NCI-H187 (cell line): ENCODE results near the gene UBE2M.
"Not testable (repeated sequence)": the region's sequence is repeated elsewhere in the genome, so short reads cannot be mapped to it uniquely, and the experiment has no call there.

Source experiments
- DNase-seq, 2 experiments: peaks; one replicate each; lab custom pipeline; 2025; lab: John Stamatoyannopoulos, UW

UBE2M gene

DNA sequence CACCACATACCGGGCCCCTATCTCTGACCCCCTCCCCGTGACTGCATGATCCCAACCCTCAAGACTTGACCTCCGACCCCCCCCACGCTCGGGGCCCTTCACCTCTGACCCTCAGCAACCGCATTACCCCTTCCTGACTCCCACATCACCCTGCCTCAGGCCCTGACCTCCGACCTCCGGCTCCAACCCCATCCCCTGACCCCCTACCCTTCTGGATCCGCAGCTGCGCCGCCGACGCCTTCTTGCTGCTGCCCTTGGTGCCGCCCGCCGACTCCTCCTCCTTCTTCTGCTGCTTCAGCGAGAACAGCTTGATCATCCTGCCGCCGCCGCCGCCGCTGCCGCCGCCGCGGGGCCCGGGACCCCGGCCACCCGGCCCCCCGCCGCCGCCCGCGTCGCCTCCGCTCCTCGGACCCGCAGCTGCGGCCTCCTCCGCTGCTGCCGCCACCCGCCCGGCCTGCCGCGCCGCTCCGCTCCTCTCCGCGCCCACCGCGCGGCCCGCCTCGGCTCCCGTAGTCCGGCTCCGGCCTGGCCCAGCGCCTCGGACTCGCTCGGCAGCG is at the start of gene UBE2M:
Gene UBE2M, minus strand, starts transcription at position 546 of the 557 bp plus-strand sequence. Its CDS starts 230 bp downstream, at position 316.
- DNase-seq, result no peak

DNA sequence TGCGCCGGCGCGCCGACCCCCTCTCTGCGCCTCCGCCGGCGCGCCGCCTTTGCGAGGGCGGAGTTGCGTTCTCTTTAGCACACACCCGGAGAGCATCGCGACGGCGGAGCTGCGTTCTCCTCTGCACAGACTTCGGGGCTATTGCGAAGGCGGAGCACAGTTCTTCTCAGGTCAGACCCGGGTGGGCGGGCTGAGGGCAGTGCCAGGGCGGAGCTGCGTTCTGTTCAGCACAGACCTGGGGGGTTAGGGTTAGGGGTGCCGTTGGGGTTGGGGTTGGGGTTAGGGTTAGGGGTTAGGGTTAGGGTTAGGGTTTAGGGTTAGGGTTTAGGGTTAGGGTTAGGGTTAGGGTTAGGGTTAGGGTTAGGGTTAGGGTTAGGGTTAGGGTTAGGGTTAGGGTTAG is 48.8 kb upstream of the UBE2M start:
- not testable (repeated sequence) for DNase-seq

DNA sequence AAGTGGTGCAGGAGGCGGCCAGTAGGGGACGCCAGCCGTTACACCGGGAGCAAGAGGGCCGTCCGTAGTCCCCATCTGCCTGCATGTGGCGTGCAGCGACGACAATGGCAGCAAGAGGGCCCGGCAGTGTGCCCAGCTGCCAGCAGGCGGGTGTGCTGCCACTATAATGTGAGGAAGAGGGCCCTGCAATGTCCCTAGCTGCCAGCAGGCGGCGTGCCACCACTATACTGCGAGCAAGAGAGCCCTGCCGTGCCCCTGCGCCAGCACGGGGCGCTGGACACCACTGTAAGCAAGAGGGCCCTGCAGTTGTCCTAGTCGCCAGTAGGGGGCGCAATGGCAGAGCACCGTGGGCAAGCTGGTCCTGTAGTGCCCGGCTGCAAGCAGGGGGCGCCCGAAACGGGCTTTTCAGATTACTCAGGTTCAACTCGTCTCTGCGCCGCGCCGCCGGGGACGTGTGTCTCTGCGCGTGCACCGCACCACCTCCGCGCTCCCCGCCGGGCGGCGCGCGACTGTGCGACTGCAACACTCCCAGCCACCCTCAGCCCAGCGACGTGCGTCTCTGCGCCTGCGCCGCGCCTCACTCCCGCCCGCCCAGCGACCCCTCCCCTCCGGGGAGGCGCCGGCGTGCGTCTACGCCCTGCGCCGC is 48.0 kb upstream of the UBE2M start:
- not testable (repeated sequence) for DNase-seq

DNA sequence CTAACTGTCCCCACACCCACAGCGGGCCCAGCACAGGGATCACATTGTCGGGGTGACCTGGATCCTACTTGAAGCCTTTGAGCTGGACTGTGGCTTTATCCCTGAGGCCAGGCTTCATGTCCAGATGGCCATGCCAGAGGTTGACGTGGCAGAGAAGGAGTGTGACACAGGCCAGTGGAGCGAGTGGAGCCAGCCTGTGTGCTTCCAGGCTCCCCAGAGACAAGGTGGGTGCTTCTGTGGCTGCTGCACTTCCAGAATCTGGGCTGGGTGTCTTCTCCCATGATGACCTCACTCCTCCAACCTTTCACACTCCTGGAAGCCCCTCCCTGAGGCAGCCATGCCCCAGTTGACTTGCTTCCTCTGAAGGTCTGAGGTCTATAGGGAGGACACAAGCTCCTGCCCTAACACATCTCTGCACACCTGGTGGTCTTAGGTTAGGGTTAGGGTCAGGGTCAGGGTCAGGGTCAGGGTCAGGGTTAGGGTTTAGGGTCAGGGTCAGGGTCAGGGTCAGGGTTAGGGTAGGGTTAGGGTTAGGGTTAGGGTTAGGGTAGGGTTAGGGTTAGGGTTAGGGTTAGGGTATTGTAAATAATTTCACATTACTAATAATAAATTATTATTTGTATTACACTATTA is 27.8 kb upstream of the UBE2M start:
- no peak for DNase-seq

DNA sequence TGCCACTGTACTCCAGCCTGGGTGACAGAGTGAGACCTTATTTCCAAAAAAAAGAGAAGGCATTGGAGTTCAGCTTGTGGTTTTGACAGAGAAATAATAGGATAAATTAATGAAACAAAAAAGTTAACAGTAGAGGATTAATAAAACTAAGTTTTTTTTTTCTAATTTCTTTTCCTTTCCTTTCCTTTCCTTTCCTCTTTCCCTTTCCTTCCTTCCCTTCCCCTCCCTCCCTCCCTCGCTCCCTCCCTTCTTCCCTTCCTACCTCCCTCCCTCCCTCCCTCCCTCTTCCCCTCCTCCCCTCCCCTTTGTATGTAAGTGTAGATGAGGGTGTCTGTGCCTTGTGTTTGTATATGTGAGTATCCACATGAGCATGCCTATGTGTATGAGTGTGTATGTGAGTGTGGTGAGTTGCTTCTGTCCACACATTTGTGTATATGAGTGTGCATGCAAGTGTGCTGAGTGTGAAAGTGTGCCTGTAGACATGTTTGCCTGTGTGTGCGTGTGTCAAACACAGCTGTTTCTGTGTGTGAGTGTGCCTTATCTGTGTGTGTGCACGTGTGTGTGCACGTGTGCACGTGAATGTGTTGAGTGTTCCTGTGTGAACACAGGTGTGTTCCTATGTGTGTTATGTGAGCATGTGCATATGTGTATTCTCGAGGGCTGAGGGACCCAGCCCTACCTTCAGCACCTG is 27.2 kb upstream of the UBE2M start:
- no peak for DNase-seq

DNA sequence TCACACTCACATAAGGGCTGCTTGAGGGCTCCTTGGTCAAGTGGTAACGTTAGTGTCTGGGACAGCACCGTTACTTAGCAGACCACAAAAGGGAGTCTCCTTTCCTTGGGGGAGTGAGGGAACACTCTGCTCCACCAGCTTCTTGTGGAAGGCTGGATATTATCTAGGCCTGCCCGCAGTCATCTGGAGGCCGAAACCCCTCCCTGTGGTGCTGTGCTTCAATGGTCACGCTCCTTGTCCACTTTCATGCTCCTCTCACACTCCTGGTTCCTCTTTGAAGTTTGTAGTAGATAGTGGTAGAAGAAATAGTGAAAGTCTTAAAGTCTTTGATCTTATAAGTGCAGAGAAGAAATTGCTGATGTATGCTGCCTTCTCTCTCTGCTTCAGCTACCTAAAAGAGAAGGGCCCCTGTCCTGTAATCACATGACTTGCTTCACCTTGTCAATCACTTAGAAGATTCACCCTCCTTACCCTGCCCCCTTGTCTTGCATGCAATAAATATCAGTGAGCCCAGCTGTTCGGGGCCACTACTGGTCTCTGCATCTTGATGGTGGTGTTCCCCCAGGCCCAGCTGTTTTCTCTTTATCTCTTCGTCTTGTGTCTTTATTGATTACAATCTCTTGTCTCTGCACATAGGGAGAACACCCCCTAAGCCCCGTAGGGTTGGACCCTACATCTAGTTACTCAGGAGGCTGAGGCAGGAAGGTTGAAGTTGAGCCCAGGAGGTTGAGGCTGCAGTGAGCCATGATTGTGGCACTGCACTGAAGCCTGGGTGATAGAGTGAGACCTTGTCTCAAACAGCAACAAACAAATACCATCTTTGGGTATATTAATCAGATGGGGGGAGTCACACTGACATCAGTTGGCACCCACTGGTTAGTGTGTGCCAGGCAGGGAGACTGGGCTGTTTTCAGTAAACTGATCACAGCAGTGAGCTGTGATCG is 26.4 kb upstream of the UBE2M start:
- no peak for DNase-seq

DNA sequence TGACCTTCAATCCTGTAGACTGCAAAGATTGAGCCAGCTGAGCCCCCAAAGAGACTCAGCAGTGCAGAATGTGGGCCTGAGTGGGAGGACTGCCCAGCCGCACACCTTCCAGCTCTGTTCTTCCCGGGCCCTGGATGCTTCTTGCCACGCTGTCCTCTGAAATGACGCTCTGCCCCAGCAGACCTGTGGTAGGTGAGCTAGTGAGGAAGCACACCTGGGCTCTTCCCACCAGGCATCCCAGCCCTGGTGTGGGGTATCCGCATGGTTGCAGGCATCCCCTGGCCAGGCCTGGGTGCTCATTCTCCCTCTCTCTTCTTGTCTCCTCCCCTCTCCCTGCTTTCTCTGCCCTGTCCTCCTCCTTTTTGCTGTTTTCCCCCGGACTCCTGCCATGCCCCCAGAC is 24.6 kb upstream of the UBE2M start:
- no peak for DNase-seq

DNA sequence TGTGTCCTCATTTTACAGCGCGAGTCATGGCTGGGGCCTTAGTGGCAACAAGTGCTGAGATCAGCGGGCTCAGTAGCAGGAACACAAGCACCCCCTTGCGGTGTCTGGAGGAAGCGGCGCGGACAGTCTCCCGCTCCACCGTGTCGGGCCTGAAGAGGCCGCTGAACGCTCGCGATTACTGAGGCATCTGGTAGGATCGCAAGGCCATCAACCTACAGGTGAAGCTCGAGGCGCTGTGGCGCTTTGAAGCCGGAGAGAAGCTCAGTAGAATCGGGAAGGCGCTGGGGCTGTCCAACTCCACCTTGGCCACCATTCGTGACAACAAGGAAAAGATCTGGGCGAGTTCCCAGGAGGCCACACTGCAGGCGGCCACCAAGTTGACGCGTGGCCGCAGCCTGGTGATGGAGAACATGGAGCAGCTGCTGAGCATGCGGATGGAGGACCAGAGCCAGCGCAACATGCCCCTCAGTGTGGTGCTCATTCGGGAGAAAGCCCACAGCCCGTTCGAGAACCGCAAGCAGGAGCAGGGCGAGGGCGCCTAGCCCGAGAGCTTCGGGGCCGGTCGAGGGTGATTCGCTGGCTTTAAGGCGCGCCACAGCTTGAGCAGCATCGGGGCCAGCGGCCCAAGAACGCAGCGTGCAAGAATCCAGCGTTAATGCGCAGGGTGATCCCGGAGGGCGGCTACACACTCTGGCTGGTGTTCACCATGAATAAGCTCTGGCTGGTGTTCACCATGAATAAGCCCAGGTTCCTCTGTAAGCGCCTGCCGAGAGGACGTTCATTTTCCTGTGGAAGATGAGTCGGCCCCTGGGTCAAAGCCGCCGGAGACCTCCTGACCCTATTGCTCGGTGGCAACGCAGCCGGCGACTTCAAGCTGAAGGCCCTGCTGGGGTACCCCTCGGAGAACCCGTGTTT is 23.1 kb upstream of the UBE2M start:
- no peak for DNase-seq

DNA sequence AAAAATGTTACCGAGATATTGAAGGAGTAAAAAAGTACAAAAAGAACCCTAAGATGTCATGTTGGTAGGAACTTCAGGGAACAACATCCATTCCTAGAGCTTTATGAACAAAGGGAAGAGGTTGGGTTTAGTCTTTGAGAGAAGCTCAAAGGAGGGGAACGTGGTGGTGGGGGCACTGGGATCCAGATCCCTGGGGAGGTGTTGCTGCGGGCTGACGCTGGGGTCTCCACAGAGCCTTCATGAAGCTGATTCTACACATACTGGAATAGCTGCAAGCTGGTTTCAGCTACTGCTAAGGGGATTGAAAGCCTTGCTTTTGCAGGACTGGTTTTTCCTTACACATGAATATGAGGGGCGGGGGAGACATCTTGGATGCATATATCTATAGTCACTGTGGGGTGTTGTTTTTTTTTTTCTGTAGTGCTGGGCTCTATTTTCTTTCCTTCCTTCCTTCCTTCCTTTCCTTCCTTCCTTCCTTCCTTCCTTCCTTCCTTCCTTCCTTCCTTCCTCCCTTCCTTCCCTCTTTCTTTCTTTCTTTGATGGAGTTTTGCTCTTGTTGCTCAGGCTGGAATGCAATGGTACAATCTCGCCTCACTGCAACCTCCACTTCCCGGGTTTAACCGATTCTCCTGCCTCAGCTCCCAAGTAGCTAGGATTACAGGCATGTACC is 21.2 kb upstream of the UBE2M start:
- no peak for DNase-seq

DNA sequence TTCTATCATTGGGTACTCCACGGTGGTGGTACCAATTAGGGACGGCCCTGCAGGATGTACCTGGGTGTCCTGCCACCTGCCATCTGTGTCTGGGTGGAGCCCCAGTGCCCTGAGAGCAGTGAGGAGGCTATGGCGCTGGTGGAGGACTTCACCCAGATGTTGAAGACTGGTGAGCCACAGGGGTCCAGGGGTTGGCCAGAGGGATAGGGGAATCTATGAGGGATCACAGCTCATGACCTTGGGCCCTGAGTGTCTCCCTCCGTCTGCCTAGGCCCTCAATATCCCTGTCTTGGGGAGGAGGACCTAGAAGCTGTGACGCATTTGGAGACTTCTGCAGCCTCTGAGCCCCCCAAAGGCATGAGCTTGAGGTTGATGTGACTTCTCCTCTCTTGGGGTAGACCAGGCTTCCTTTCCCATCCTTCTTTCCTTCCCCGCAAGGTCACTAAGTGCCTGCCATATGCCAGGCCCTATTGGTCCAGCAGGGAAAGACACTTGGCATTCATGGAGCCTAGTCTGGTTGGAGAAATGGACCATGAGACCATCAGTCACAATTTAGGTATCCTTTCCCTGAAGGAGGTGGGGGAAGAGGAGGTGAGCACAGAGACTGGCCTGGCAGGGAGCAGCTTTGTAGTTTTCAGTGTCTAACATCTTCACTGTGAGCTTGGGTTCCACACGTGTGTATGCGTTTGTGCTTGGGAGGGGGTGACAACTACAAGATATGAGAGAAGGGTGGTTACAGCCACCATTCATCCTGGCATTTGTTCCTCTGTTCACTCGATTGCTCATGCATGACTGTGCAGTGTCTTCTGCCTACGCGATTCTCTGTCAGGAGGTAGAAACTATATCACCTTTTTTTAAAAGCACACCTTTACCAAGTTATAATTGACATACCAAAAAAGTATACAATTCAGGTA is 19.9 kb upstream of the UBE2M start:
- no peak for DNase-seq

DNA sequence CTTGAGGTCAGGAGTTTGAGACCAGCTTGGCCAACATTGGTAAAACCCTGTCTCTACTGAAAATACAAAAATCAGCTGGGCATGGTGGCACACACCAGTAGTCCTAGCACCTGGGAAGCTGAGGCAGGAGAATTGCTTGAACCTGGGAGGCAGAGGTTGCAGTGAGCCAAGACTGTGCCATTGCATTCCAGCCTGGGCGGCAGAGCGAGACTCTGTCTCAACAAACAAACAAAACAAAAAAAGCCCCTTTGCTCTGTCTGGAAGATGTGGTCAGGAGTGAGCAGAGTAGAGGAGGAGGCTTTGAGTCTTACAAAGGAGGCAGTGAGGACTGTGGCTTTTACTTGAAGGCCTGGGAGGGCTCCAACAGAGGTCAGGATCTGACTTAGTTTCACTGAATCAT is 19.2 kb upstream of the UBE2M start:
- DNase-seq, result not testable (repeated sequence)

DNA sequence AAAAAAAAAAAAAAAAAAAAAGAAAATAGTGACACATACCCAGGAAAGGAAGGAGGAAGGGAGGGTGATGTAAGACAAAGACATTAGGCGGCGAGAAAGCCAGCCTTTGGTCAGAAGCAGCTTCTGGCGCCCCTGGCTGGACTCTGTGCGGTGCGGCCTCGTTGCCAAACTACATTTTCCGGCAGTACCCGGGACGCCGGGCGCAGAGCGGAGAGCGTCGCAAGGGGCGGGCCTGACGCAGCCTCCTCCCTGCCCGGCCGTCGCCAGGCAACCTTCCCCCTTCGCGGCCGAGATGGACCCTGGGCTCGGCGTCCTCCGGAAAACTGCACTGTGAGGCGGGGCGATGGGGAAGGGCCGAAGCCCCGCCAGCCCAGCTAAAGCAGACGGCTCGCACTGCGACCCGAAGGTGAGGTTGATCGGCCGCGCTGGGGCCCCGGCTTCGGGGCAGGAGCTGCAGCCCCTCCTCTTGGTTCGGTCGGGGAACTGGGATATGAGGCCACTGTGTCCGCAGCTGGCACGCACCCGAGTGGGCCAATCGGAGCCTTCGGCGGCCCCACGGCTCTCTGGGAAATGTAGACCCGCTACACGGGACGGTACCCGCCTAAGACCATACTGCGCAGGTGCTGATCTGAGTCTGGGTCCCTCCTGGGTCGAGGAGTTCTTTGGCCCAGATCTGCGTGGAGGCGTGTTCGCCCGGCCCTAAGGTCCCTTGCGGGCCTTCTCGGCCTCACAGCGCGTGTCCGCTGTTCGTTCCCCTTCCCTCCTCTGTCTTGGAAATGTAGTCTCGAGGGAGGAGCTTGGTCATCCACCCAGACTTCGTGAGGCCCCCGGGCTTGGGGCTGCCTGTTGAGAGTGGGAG is 17.0 kb upstream of the UBE2M start:
- DNase-seq, result no peak

DNA sequence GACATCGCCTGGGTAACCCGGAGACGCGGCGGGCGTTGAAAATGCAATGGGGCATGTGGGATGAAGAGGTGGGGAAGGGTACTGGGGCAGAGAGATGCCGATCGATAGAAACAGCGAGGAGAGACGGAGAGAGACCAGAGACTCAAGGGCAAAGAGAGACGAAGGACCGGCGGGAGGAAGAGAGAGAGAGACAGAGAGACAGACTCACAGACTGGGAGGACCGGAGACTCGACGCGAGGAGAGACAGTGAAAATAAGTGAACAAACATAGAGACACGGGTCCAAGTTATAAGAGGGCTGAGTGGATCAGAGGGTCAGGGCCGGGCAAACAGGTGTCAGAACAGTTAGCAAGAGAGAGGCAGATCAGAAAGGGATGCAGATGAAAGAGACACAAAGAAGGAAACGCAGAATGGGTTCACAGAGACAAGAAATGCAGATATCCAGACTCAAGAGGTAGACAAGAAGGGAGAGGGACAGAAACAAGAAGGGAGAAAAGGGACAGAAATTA is 15.3 kb upstream of the UBE2M start:
- no peak for DNase-seq

DNA sequence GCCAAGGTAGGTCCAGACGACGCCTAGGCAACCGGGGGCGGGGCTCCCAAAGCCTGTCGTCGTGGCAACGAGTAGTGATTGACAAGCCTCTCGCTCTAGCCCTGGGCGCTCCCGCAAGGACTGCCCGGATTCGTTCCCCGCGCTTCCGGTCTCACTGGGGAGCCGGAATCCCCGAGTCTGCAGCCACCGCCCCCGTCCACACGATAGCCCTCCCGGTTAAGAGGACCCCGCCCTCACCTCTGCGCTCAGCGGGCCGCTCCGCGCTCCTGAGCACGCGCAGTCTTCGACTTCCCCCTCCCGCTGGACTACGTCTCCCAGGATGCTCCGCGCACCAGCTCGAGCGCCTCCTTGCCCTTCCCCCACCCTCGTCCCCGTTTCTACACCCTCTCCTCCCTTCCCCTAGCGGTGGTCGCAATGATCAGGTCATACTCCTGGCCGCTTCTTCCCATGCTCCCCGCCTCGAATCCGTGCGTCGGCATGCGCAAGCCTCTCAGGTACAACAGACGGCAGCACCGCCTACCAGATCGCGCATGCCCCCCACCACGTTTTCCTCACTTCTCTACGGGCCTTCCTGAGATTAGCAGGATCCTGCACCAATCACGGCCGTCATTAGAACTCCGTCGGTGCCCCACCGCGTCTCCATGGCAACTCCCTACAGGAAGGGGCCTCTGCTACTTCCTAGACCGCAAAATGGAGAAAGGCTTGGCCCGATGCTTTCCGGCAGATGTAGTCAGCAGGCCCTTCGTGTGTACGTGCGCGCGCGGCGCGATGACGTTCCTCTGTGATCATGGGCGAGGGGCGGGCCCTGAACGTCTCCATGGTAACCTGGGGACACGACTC is 14.6 kb upstream of the UBE2M start, which contains the start of gene MZF1:
Gene MZF1, minus strand, starts transcription at position 518 of the 840 bp plus-strand sequence. CDS start 1,946 bp downstream, outside the sequence.
- no peak for DNase-seq

DNA sequence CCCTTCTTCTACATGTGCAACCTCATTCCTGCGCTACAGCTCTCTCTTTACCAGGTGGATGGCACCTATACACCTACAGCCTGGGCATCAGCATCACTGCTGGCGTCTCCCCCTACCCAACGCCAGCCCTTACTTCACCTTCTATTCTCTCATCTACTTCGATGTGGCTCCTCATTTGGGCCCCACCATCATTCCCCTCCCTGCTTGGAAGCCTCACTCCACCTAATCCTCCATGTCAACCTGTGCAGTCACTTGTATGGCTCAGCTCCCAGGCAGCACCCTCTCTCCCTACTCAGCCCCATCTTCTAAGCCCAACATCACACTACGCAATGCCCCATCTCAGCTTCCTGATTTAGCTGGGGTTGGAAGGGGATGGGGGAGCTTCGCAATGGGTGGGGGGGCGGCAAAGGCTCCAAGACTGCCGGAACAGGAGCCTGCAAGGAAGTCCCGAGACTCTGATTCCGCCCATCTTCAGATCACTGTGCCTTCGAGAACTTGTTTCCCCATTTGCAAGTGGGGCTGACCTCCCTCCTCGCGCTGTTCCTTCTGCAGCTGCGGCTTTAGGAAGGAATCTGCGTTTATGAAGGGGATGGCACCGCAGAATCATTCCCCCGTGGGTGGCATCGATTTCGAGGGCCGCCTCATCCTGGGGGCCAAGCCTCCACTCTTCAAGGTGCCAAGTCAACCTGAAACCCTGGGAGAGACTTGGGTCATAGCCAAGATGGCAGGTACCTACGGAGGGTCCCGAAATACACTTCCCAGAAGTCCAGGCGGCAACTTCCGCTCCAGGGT is 13.8 kb upstream of the UBE2M start:
- DNase-seq, result no peak

DNA sequence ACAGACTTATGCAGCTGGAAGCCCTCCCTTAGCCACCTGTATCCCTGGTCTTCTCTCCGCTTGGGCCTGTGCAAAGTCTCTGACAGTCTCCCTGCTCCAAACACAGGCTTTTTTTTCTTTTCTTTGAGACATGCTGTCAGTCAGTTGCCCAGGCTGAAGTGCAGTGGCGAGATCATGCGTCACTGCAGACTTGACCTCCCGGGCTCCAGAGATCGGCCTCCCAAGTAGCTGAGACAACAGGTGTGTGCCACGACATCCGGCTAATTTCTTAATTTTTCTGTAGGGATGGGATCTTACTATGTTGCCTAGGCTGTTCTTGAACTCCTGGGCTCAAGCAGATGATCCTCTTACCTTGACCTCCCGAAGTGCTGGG is 13.2 kb upstream of the UBE2M start:
- no peak for DNase-seq
